Endothelial cell of umbilical vein (primary cell): Measurements from ENCODE around the gene RPGR. TPM values are rescaled to one million over a fixed set of nuclear protein-coding genes. Genes with fewer than 3 reads are reported as not detected.

Source experiments
- BruUV-seq: library from RNA; stranded (reverse); fragments of 400-500 nt; replicated peaks from 2 replicates; lab custom pipeline; 2021; lab: Mats Ljungman, UMichigan
- CTCF ChIA-PET: fragments of 300-600, 350-600 bp; sonication (Branson Sonifier 250); formaldehyde crosslinking; loops from one replicate; lab custom pipeline; 2021; ENCODE audit warnings: antibody characterized with exemption, inconsistent platforms; lab: Charles Lee
- POLR2A ChIA-PET: fragments of 300-600, 350-600 bp; sonication (Branson Sonifier 250); formaldehyde crosslinking; loops from one replicate; lab custom pipeline; 2021; ENCODE audit warnings: antibody characterized with exemption, inconsistent platforms; lab: Charles Lee
- DNase-seq: peaks from one replicate; pipeline ENCODE4 v3.0.0-alpha.2; 2011; ENCODE audit warnings: low read depth, low spot score
- FAIRE-seq: peaks from 2 replicates; lab custom pipeline; 2011; peaks lifted over from hg19 to GRCh38; lab: Jason Lieb, UNC
- H2AFZ ChIP-seq: 2 replicates; pipeline ENCODE4 v1.6.0; 2012; ENCODE audit warnings: low read depth, low read length, control low read depth, inconsistent platforms
- H3K27ac ChIP-seq: 2 replicates; pipeline ENCODE4 v1.5.1; 2011; ENCODE audit warnings: low read depth, mild to moderate bottlenecking, control low read depth, low read length, moderate library complexity; ENCODE audit not compliant: insufficient read depth
- H3K27me3 ChIP-seq, 2 experiments: 2 replicates each; pipeline versions ENCODE4 v1.6.0 to v1.6.1; 2011; ENCODE audit warnings: low read length in 2 of 2, mixed read lengths in 1 of 2; ENCODE audit not compliant: control insufficient read depth in 2 of 2, insufficient read depth in 2 of 2
- H3K36me3 ChIP-seq, 2 experiments: 2 replicates in 1 of 2; 3 replicates in 1 of 2; pipeline ENCODE4 v1.5.1; 2011; ENCODE audit warnings: low read length in 2 of 2, mild to moderate bottlenecking in 1 of 2, moderate library complexity in 1 of 2; ENCODE audit not compliant: control insufficient read depth in 2 of 2, insufficient read depth in 2 of 2; ENCODE audit errors: extremely low read depth in 1 of 2
- H3K4me1 ChIP-seq: 3 replicates; pipeline ENCODE4 v1.5.1; 2011; ENCODE audit warnings: mild to moderate bottlenecking, low read length; ENCODE audit not compliant: control insufficient read depth, insufficient read depth; ENCODE audit errors: extremely low read depth
- H3K4me2 ChIP-seq: 2 replicates; pipeline ENCODE4 v1.6.1; 2011; ENCODE audit warnings: low read length, control low read depth, mixed read lengths; ENCODE audit not compliant: insufficient read depth
- H3K4me3 ChIP-seq, 3 experiments: fragments of 200-600 bp in 1 of 3; sonication (generic), shearing (Covaris generic) in 1 of 3; replicated peaks in 1 of 3; 2 replicates each; pipeline ENCODE4 v1.5.1; 2011 to 2016; ENCODE audit warnings: control low read depth in 3 of 3, low read length in 3 of 3, mild to moderate bottlenecking in 2 of 3, inconsistent platforms in 1 of 3, low read depth in 1 of 3, moderate library complexity in 1 of 3; ENCODE audit not compliant: insufficient read depth in 1 of 3
- H3K79me2 ChIP-seq: 2 replicates; pipeline ENCODE4 v1.6.0; 2012; ENCODE audit warnings: low read length, inconsistent platforms; ENCODE audit not compliant: control insufficient read depth, insufficient read depth
- H3K9ac ChIP-seq: replicated peaks from 2 replicates; pipeline ENCODE3; 2011; ENCODE audit warnings: low read length, control low read depth; ENCODE audit not compliant: insufficient read depth; ENCODE audit errors: extremely low read depth
- H3K9me1 ChIP-seq: replicated peaks from 3 replicates; pipeline ENCODE4 v1.6.0; 2011; ENCODE audit warnings: mild to moderate bottlenecking, low read length; ENCODE audit not compliant: control insufficient read depth, insufficient read depth; ENCODE audit errors: extremely low read depth
- H3K9me3 ChIP-seq: replicated peaks from 2 replicates; pipeline ENCODE4 v1.5.1; 2012; ENCODE audit warnings: low read length, inconsistent platforms; ENCODE audit not compliant: control insufficient read depth, insufficient read depth
- H4K20me1 ChIP-seq: replicated peaks from 2 replicates; pipeline ENCODE3; 2011; ENCODE audit warnings: mild to moderate bottlenecking, low read length; ENCODE audit not compliant: control insufficient read depth, insufficient read depth; ENCODE audit errors: extremely low read depth
- CTCF ChIP-seq, 2 donors: IDR thresholded peaks; 1 replicate in 1 of 2; 2 replicates in 1 of 2; pipeline ENCODE4 v1.5.1; 2011; ENCODE audit warnings: low read length in 2 of 2, mild to moderate bottlenecking in 2 of 2, moderate library complexity in 2 of 2, control low read depth in 1 of 2, inconsistent platforms in 1 of 2, low read depth in 1 of 2; ENCODE audit not compliant: insufficient read depth in 1 of 2; ENCODE audit errors: extremely low read depth in 1 of 2
- EZH2 ChIP-seq: IDR thresholded peaks from 2 replicates; pipeline ENCODE4 v1.6.1; 2012; ENCODE audit warnings: borderline replicate concordance, low read depth, mild to moderate bottlenecking, moderate library complexity, low read length, inconsistent platforms; ENCODE audit not compliant: severe bottlenecking
- FOS ChIP-seq: IDR thresholded peaks from 2 replicates; pipeline ENCODE4 v1.6.1; 2011; ENCODE audit warnings: mild to moderate bottlenecking, low read length, moderate library complexity, borderline replicate concordance; ENCODE audit not compliant: insufficient read depth
- GATA2 ChIP-seq: IDR thresholded peaks from 2 replicates; pipeline ENCODE4 v1.7.0; 2011; ENCODE audit warnings: low read depth, mild to moderate bottlenecking, moderate library complexity, mixed read lengths, low read length; ENCODE audit not compliant: insufficient read length, insufficient read depth
- JUN ChIP-seq: IDR thresholded peaks from 2 replicates; pipeline ENCODE4 v1.6.1; 2011; ENCODE audit warnings: borderline replicate concordance, low read depth; ENCODE audit not compliant: insufficient read length, insufficient read depth
- MYC ChIP-seq: IDR thresholded peaks from one replicate; pipeline ENCODE4 v1.6.1; 2011; ENCODE audit warnings: mild to moderate bottlenecking, low read depth, low read length
- POLR2A ChIP-seq: IDR thresholded peaks from 2 replicates; pipeline ENCODE4 v1.6.1; 2012; ENCODE audit warnings: low read depth, mild to moderate bottlenecking, control low read depth, low read length
- POLR2AphosphoS5 ChIP-seq: IDR thresholded peaks from 2 replicates; pipeline ENCODE4 v1.6.1; 2012; ENCODE audit warnings: low read depth, mild to moderate bottlenecking, control low read depth, low read length, moderate library complexity; ENCODE audit not compliant: insufficient read depth
- dilution Hi-C: fragments of 300-500 bp; cut with MboI; formaldehyde crosslinking; loops from one replicate; pipeline ENCODE4 v1.15.0; 2019; ENCODE audit warnings: low sequenced_read_pairs; ENCODE audit not compliant: extremely low pct_ligation_motif_present
- intact Hi-C: fragments of 100-400 bp; cut with micrococcal nuclease; formaldehyde crosslinking; loops from one replicate; pipeline ENCODE4 v1.10.0; 2022
- polyA plus RNA-seq, 4 experiments: library from polyadenylated mRNA; depleted of rRNA in 3 of 4; stranded (reverse) in 3 of 4; unstranded in 1 of 4; fragments of >200 nt; gene quantifications; 2 replicates each; pipeline versions ENCODE4 v1.2.1 to v1.2.3, GENCODE V29; 2011 to 2012; ENCODE audit warnings: missing spikeins in 1 of 4
- total RNA-seq: library from RNA; stranded (reverse); gene quantifications from 2 replicates; pipeline ENCODE4 v1.2.3, GENCODE V29; 2021
- TF ChIP-seq, protein P1 (sequence below): IDR thresholded peaks from 2 replicates; pipeline ENCODE4 v1.6.1; 2011; ENCODE audit not compliant: insufficient read depth, insufficient read length

RPGR gene
- total and polyA plus RNA-seq, 2 donors (not counting 3 experiments of a cell fraction or from before 2014, with no cell fraction given) = 2.7 to 24.0 TPM

GRCh38 chrX:38240541-38240940 is 86.8 kb downstream of the RPGR start:
- Histone ChIP-seq H3K27ac (no peak overlapping the region), H3K9me3 (no peaks in the 10 kb centered on the region), H3K27me3 (no peaks in the 10 kb centered on the region), H3K4me1 (no peaks in the 10 kb centered on the region), H2AFZ (no peak overlapping the region), H3K36me3 (no peaks in the 10 kb centered on the region), H3K9me1 (no peaks in the 10 kb centered on the region), H3K4me3 (no peak overlapping the region), H4K20me1 (no peaks in the 10 kb centered on the region), H3K4me2 (no peak overlapping the region), H3K9ac (no peak overlapping the region), H3K79me2 (no peaks in the 10 kb centered on the region)
- ChIA-PET POLR2A (no interaction called here), CTCF (no interaction called here)
- BruUV-seq = no TSS peak
- TF ChIP-seq JUN = no peak
- no peak for TF ChIP-seq POLR2A
- DNase-seq = no peak
- dilution Hi-C loops (no loop called here), intact Hi-C loops (no loop called here)
- FAIRE-seq = no peak

- no peak overlapping the region for H3K4me3 ChIP-seq
- no peaks in the 10 kb centered on the region for H3K9me3 ChIP-seq
- no peaks in the 10 kb centered on the region for H3K79me2 ChIP-seq
- no TSS peak for BruUV-seq
- DNase-seq = no peak
- no peak overlapping the region for H2AFZ ChIP-seq
- no peak overlapping the region for H3K27ac ChIP-seq
- intact Hi-C loops (no loop called here), dilution Hi-C loops (no loop called here)
- no peaks in the 10 kb centered on the region for H3K9me1 ChIP-seq
- POLR2A ChIA-PET = no interaction called here
- H3K4me1 ChIP-seq = peaks cover 8% of the 10 kb centered on the region
- FAIRE-seq = no peak
- H3K27me3 ChIP-seq = no peaks in the 10 kb centered on the region
- H3K9ac ChIP-seq = no peak overlapping the region
- no peak for TF ChIP-seq MYC
- no peak for TF ChIP-seq POLR2AphosphoS5
- no peak for TF ChIP-seq FOS
- TF ChIP-seq GATA2 = no peak
- no peak for TF ChIP-seq JUN
- no peak for TF ChIP-seq CTCF (IDR thresholded peaks at IDR 0.05; ENCODE audit: extremely low read depth in 1 of 2, insufficient read depth in 1 of 2, low read depth in 1 of 2, low read length in 2 of 2)
- TF ChIP-seq POLR2A = no peak
- TF ChIP-seq EZH2 = no peak
- TF ChIP-seq, protein P1, sequence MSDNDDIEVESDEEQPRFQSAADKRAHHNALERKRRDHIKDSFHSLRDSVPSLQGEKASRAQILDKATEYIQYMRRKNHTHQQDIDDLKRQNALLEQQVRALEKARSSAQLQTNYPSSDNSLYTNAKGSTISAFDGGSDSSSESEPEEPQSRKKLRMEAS = no peak
- no peaks in the 10 kb centered on the region for H3K36me3 ChIP-seq
- no peak overlapping the region for H3K4me2 ChIP-seq
- no peaks in the 10 kb centered on the region for H4K20me1 ChIP-seq
- CTCF ChIA-PET = no interaction called here
Measured at GRCh38 chrX:38236901-38237615, 90.3 kb downstream of the RPGR start.
